NB4 (cell line): ENCODE results near the gene QSOX1.

Experiments used
- DNase-seq: peaks from one replicate; pipeline ENCODE4 v3.0.0; 2010; ENCODE audit warnings: low read depth
- H3K4me3 ChIP-seq: one replicate; pipeline ENCODE4 v1.5.1; 2011; ENCODE audit warnings: mild to moderate bottlenecking, low read depth, low read length, moderate library complexity
- MYC ChIP-seq: IDR thresholded peaks from 2 replicates; pipeline ENCODE4 v1.6.1; 2011; ENCODE audit warnings: low read depth, low read length
- POLR2A ChIP-seq: IDR thresholded peaks from 2 replicates; pipeline ENCODE4 v1.6.1; 2011; ENCODE audit warnings: mild to moderate bottlenecking; ENCODE audit not compliant: insufficient read length; ENCODE audit errors: extremely low read depth
- TF ChIP-seq, protein P1 (sequence below): IDR thresholded peaks from one replicate; pipeline ENCODE4 v1.5.1; 2012; ENCODE audit warnings: low read depth, low read length
- TF ChIP-seq, protein P2 (sequence below): IDR thresholded peaks from 2 replicates; pipeline ENCODE4 v1.6.1; 2011; ENCODE audit warnings: low read depth, low read length

The QSOX1 gene

DNA sequence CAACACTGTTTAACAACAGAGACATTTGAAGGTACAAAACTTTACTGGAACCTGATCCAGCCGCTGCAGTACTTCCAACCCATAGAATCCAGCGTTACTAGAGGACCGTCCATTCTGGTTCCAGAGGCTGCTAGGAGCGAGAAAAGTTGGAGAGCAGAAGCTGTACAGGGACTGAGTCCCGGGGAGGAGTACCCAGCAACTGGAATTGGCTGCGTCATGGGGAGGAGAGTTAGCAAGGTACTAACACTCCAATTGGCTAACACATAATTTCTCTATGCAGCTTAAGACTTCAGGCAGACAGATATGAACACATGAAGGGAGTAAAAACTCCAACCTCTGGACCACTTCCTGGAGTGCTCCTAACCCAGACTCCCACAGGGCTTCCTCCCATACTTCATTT, 2.1 kb upstream of the QSOX1 start:
- TF ChIP-seq, protein P1, sequence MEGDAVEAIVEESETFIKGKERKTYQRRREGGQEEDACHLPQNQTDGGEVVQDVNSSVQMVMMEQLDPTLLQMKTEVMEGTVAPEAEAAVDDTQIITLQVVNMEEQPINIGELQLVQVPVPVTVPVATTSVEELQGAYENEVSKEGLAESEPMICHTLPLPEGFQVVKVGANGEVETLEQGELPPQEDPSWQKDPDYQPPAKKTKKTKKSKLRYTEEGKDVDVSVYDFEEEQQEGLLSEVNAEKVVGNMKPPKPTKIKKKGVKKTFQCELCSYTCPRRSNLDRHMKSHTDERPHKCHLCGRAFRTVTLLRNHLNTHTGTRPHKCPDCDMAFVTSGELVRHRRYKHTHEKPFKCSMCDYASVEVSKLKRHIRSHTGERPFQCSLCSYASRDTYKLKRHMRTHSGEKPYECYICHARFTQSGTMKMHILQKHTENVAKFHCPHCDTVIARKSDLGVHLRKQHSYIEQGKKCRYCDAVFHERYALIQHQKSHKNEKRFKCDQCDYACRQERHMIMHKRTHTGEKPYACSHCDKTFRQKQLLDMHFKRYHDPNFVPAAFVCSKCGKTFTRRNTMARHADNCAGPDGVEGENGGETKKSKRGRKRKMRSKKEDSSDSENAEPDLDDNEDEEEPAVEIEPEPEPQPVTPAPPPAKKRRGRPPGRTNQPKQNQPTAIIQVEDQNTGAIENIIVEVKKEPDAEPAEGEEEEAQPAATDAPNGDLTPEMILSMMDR: no peak
- TF ChIP-seq POLR2A: no peak
- TF ChIP-seq MYC: no peak
- TF ChIP-seq, protein P2, sequence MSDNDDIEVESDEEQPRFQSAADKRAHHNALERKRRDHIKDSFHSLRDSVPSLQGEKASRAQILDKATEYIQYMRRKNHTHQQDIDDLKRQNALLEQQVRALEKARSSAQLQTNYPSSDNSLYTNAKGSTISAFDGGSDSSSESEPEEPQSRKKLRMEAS: no peak
- DNase-seq: no peak
- no peak overlapping the region for H3K4me3 ChIP-seq

DNA sequence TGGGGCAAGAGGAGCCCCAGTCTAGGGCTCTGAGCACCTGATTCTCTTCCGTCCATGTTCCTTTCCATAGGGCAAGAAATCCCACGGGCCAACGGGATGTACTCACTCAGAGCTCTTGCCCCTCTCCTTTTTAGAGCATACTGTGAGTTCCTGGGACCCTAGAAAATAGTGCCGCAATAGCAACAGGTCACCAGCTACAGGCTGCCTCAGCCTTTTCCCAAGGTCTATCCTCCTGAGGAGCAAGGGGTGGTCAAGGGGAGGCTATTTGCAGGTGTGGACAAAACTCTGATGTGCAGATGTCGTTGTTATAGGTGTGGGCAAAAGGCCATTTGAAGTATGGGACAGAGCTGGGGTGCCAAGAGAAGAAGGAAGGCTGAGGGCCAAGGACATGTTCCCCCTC, 1.6 kb upstream of the QSOX1 start:
- DNase-seq: no peak
- no peak for TF ChIP-seq POLR2A
- TF ChIP-seq MYC: no peak
- TF ChIP-seq, protein P2: no peak
- TF ChIP-seq, protein P1: no peak
- H3K4me3 ChIP-seq: no peak overlapping the region

DNA sequence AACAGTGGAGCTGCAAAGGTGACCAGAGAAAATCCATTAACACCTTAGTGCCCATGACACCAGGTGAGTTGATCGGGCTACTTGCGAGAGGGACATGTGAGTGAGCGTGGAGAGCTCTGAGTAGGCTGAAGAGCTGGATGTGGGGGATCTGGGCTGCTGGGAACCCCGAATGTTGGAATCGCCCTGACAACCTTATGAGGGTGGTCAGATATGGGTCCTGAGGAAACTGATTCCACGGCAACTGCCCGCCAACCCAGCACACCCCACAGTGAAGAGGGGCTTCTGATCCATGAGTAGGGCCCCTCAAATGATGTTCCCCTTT, 705 bp upstream of the QSOX1 start:
- no peak for DNase-seq
- H3K4me3 ChIP-seq: peak overlapping the region; percentile 93
- TF ChIP-seq POLR2A: no peak

DNA sequence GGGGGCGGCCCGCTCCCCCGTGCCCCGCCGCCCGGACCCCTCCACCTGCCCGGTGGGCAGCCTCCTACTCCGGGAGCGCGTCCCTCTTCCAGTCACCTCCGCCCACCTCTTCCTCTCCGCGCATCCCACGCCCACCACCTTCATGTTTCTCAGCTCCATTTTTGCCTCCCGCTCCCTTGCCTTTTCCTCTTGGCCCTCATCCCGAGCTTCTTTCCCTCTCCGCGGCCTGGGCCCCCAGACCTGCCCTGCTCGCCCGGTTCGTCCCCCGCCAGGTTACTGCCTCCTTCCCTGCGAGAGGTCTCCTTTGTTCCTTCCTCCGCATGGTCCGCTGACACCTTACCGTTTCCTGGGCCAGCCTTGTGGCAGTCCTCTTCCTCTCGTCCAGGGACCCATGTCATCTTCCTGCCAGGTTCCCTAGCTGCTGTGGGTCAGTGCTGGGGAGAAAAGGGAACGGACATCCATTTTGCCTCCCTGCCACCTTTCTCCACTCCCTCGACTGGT, 563 bp downstream of the QSOX1 start:
- TF ChIP-seq, protein P1: no peak
- TF ChIP-seq MYC (no peak), POLR2A (no peak)
- TF ChIP-seq, protein P2: no peak
- peak; percentile 28 for DNase-seq
- H3K4me3 ChIP-seq: peak overlapping the region; percentile 52

DNA sequence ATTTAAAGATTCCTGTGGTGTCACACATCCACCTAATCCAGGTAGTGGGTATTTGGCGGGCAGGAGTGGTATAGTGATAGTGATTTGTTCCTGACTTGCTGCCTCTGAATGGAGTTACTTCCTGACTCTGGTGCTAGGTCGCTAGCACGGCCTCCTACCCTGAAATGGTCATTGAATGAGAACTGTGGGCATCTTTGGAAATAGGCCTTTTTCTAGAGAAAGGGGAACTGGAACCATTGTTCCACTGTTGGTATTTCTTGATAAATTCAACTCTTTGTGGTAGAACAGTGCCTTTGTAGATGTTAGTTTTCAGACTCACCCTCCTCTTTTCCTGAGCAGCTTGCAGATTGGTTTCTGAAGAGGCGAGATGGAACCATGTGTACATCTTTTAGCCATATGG, 1.5 kb downstream of the QSOX1 start:
- DNase-seq: peak; percentile 64
- peak overlapping the region; percentile 52 for H3K4me3 ChIP-seq
- TF ChIP-seq MYC: no peak
- TF ChIP-seq, protein P2: no peak
- TF ChIP-seq POLR2A: no peak
- TF ChIP-seq, protein P1: no peak

DNA sequence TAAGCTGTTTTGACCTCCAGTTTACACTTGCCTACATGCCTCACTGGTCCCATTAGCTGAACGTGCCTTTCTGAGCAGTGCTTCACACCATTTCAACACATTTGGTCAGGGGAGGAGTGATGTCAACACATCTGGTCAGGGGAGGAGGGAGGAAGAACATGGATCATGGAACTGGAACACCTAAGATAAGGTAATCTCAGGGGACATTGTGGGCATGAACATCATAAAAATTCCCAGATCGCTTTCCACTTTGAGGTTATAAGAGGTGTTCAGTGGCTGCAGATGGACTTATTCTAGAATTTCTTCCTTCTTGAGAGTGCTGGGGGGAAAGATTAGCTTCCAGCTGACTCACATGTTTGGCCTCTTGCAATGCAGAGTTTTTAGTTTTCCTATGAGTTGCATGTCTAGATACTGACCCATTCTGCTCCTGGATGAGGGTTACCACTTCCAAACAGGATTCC, 2.0 kb downstream of the QSOX1 start:
- DNase-seq: peak; percentile 59
- peak overlapping the region; percentile 12 for H3K4me3 ChIP-seq
- TF ChIP-seq MYC (no peak), POLR2A (no peak)
- TF ChIP-seq, protein P1: no peak
- TF ChIP-seq, protein P2: no peak
